ENCODE results near the gene CLSTN2. TPM values are rescaled to one million over a fixed set of nuclear protein-coding genes. Genes with fewer than 3 reads are reported as not detected.

The CLSTN2 gene
- total RNA-seq, 1 experiment from 2014 or later, result 0.02 TPM

DNA sequence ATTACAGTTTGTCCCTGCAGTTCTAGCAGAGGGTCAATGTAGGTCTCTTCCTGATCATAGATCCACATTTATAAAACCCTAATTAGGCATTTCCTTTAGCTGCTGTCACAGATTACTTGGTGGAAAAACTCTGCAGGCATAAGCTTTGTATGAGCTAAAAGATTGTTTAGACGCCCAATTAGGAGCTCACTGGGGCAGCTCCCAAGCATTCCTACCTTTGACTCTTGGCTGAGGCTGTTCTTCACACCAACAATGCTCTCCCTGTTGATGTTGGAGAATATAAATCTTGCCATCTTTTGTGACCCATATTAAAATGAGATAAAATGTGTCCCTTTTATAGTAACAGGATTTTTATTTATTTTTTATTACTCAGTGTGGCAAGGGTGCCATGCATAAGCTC lies 594.6 kb downstream of the CLSTN2 start:
- no peak for ATAC-seq
- Histone ChIP-seq H3K27me3 (ENCODE audit: insufficient read depth, low read length) (peaks cover 28% of the 10 kb centered on the region), H3K36me3 (ENCODE audit: control insufficient read depth in 1 of 2, insufficient read depth in 2 of 2, low read length in 2 of 2) (no peaks in the 10 kb centered on the region; a peak in 1 of 4 replicates), H3K9ac (ENCODE audit: low read length) (no peak overlapping the region), H3K4me3 (replicated peaks in 1 of 2; ENCODE audit: low read depth in 1 of 2, low read length in 2 of 2) (no peak overlapping the region), H3K4me2 (ENCODE audit: low read length) (no peak overlapping the region), H3K9me2 (ENCODE audit: insufficient read depth) (no peaks in the 10 kb centered on the region), H2AFZ (ENCODE audit: low read depth, low read length, poor library complexity, severe bottlenecking) (no peak overlapping the region), H4K20me1 (ENCODE audit: insufficient read depth) (no peaks in the 10 kb centered on the region; the same call in 1 of the 2 replicates), H3K27ac (ENCODE audit: low read depth, low read length) (no peak overlapping the region), H3K79me2 (ENCODE audit: insufficient read depth, low read length) (no peaks in the 10 kb centered on the region), H3K9me3 (ENCODE audit: control insufficient read depth in 1 of 2, insufficient read depth in 1 of 2, low read depth in 1 of 2, low read length in 2 of 2) (no peaks in the 10 kb centered on the region), H3K4me1 (ENCODE audit: control insufficient read depth in 1 of 2, insufficient read depth in 2 of 2, low read length in 2 of 2) (peaks cover 0 to 6% of the 10 kb centered on the region in 2 experiments; a peak in 1 of 4 replicates)
- CTCF ChIA-PET, result no interaction called here
- no peak for DNase-seq (ENCODE audit: low read depth, low spot score)
- RAD21 ChIA-PET (ENCODE audit: low non-redundant PET in 1 of 2, low total read pairs in 2 of 2, uncharacterized antibody in 2 of 2, unreplicated experiment in 2 of 2), result no interaction called here
- no TSS peak for BruUV-seq (replicated peaks)
- intact Hi-C loops (cut with micrococcal nuclease), result no loop called here
- TF ChIP-seq EGR1 (IDR thresholded peaks at IDR 0.05; ENCODE audit: low read depth) (no peak), CEBPB (IDR thresholded peaks at IDR 0.05; ENCODE audit: low read depth) (no peak), EZH2phosphoT487 (IDR thresholded peaks at IDR 0.05; ENCODE audit: borderline replicate concordance) (no peak), JUND (IDR thresholded peaks at IDR 0.05) (no peak)
- TF ChIP-seq, protein P1, sequence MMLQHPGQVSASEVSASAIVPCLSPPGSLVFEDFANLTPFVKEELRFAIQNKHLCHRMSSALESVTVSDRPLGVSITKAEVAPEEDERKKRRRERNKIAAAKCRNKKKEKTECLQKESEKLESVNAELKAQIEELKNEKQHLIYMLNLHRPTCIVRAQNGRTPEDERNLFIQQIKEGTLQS (IDR thresholded peaks at IDR 0.05), result no peak
- POLR2A ChIA-PET, result no interaction called here

DNA sequence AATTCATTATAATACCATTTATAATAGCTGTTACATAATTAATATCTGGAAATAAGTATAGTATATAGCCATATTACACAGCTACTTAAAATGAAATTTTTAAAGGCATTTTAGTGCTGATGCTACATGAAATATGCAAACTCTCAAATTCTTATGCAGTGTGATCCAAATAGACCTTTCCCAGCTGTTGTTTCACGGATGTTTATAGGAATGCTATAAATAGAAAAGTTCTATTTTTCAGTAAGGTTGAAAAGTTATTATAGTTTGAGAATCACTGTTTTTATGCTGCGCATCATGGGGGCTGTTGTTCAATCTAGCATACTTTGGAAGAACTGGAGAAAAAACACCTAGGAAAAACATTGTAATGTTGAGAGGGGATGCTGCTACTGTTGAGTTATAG lies 595.1 kb downstream of the CLSTN2 start:
- ChIA-PET RAD21 (ENCODE audit: low non-redundant PET in 1 of 2, low total read pairs in 2 of 2, uncharacterized antibody in 2 of 2, unreplicated experiment in 2 of 2) (no interaction called here), POLR2A (no interaction called here), CTCF (no interaction called here)
- Histone ChIP-seq H3K9me2 (ENCODE audit: insufficient read depth) (no peaks in the 10 kb centered on the region), H3K9me3 (ENCODE audit: control insufficient read depth in 1 of 2, insufficient read depth in 1 of 2, low read depth in 1 of 2, low read length in 2 of 2) (no peaks in the 10 kb centered on the region), H3K27me3 (ENCODE audit: insufficient read depth, low read length) (peaks cover 28% of the 10 kb centered on the region), H3K4me2 (ENCODE audit: low read length) (no peak overlapping the region), H3K36me3 (ENCODE audit: control insufficient read depth in 1 of 2, insufficient read depth in 2 of 2, low read length in 2 of 2) (no peaks in the 10 kb centered on the region; a peak in 1 of 4 replicates), H3K79me2 (ENCODE audit: insufficient read depth, low read length) (no peaks in the 10 kb centered on the region), H3K4me3 (replicated peaks in 1 of 2; ENCODE audit: low read depth in 1 of 2, low read length in 2 of 2) (no peak overlapping the region), H4K20me1 (ENCODE audit: insufficient read depth) (no peaks in the 10 kb centered on the region; the same call in 1 of the 2 replicates), H3K27ac (ENCODE audit: low read depth, low read length) (no peak overlapping the region), H3K4me1 (ENCODE audit: control insufficient read depth in 1 of 2, insufficient read depth in 2 of 2, low read length in 2 of 2) (peaks cover 0 to 6% of the 10 kb centered on the region in 2 experiments; a peak in 1 of 4 replicates), H2AFZ (ENCODE audit: low read depth, low read length, poor library complexity, severe bottlenecking) (no peak overlapping the region), H3K9ac (ENCODE audit: low read length) (no peak overlapping the region)
- ATAC-seq, result no peak
- no TSS peak for BruUV-seq (replicated peaks)
- no peak for DNase-seq (ENCODE audit: low read depth, low spot score)
- intact Hi-C loops (cut with micrococcal nuclease), result no loop called here
- TF ChIP-seq SIN3A (IDR thresholded peaks at IDR 0.05; ENCODE audit: low read depth) (no peak), EZH2phosphoT487 (IDR thresholded peaks at IDR 0.05; ENCODE audit: borderline replicate concordance) (no peak), ZNF274 (IDR thresholded peaks at IDR 0.05; ENCODE audit: low read depth, low read length) (no peak), JUND (IDR thresholded peaks at IDR 0.05) (no peak), RAD21 (IDR thresholded peaks at IDR 0.05; ENCODE audit: low read depth) (no peak), ZFX (IDR thresholded peaks at IDR 0.05) (no peak), POLR2A (IDR thresholded peaks at IDR 0.05; ENCODE audit: borderline replicate concordance, extremely low read depth, insufficient read depth, insufficient read length) (no peak), YY1 (IDR thresholded peaks at IDR 0.05; ENCODE audit: extremely low read depth, insufficient replicate concordance, low read depth, low read length) (no peak), TCF7L2 (IDR thresholded peaks at IDR 0.05; ENCODE audit: borderline replicate concordance, extremely low read depth, insufficient read depth, insufficient read length) (no peak), CEBPB (IDR thresholded peaks at IDR 0.05; ENCODE audit: low read depth) (no peak)
- TF ChIP-seq, protein P1 (IDR thresholded peaks at IDR 0.05), result no peak
- TF ChIP-seq, protein P2, sequence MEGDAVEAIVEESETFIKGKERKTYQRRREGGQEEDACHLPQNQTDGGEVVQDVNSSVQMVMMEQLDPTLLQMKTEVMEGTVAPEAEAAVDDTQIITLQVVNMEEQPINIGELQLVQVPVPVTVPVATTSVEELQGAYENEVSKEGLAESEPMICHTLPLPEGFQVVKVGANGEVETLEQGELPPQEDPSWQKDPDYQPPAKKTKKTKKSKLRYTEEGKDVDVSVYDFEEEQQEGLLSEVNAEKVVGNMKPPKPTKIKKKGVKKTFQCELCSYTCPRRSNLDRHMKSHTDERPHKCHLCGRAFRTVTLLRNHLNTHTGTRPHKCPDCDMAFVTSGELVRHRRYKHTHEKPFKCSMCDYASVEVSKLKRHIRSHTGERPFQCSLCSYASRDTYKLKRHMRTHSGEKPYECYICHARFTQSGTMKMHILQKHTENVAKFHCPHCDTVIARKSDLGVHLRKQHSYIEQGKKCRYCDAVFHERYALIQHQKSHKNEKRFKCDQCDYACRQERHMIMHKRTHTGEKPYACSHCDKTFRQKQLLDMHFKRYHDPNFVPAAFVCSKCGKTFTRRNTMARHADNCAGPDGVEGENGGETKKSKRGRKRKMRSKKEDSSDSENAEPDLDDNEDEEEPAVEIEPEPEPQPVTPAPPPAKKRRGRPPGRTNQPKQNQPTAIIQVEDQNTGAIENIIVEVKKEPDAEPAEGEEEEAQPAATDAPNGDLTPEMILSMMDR (IDR thresholded peaks at IDR 0.05 in 2 of 3, conservative IDR thresholded peaks at IDR 0.05 in 1 of 3; ENCODE audit: borderline replicate concordance in 1 of 3, insufficient read depth in 1 of 3, low read depth in 2 of 3, low read length in 2 of 3), result no peak
- TF ChIP-seq, protein P3, sequence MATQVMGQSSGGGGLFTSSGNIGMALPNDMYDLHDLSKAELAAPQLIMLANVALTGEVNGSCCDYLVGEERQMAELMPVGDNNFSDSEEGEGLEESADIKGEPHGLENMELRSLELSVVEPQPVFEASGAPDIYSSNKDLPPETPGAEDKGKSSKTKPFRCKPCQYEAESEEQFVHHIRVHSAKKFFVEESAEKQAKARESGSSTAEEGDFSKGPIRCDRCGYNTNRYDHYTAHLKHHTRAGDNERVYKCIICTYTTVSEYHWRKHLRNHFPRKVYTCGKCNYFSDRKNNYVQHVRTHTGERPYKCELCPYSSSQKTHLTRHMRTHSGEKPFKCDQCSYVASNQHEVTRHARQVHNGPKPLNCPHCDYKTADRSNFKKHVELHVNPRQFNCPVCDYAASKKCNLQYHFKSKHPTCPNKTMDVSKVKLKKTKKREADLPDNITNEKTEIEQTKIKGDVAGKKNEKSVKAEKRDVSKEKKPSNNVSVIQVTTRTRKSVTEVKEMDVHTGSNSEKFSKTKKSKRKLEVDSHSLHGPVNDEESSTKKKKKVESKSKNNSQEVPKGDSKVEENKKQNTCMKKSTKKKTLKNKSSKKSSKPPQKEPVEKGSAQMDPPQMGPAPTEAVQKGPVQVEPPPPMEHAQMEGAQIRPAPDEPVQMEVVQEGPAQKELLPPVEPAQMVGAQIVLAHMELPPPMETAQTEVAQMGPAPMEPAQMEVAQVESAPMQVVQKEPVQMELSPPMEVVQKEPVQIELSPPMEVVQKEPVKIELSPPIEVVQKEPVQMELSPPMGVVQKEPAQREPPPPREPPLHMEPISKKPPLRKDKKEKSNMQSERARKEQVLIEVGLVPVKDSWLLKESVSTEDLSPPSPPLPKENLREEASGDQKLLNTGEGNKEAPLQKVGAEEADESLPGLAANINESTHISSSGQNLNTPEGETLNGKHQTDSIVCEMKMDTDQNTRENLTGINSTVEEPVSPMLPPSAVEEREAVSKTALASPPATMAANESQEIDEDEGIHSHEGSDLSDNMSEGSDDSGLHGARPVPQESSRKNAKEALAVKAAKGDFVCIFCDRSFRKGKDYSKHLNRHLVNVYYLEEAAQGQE (IDR thresholded peaks at IDR 0.05; ENCODE audit: low read depth), result no peak
- TF ChIP-seq, protein P4, sequence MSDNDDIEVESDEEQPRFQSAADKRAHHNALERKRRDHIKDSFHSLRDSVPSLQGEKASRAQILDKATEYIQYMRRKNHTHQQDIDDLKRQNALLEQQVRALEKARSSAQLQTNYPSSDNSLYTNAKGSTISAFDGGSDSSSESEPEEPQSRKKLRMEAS (IDR thresholded peaks at IDR 0.05), result no peak

Measured in HCT116 (cell line).